WTC11 (cell line): ENCODE data around the gene PHKA1. TPM values are rescaled to one million over a fixed set of nuclear protein-coding genes. Genes with fewer than 3 reads are reported as not detected.

Experiments
- ATAC-seq: fragments of 200-7000 bp; cut with Tn5 transposase; 2 replicates; pipeline ENCODE4 v1.10.0; 2021; ENCODE audit warnings: mild to moderate bottlenecking, moderate library complexity
- CTCF ChIA-PET: fragments of 300-600 bp; sonication (Branson Sonifier 250); formaldehyde crosslinking; loops from one replicate; lab custom pipeline; 2021; ENCODE audit warnings: antibody characterized with exemption; lab: Charles Lee
- POLR2A ChIA-PET: fragments of 350-600 bp; sonication (Branson Sonifier 250); formaldehyde crosslinking; loops from one replicate; lab custom pipeline; 2021; ENCODE audit warnings: antibody characterized with exemption; lab: Charles Lee
- DNase-seq: peaks from one replicate; pipeline ENCODE4 v3.0.0; 2021; ENCODE audit warnings: low spot score
- H3K27ac Mint-ChIP-seq: 2 replicates; pipeline ENCODE4 v1.8.0; 2021; ENCODE audit warnings: mixed read lengths
- H3K27me3 Mint-ChIP-seq: 2 replicates; pipeline ENCODE4 v1.8.0; 2021; ENCODE audit warnings: low read depth, mild to moderate bottlenecking, moderate library complexity, mixed read lengths
- H3K36me3 Mint-ChIP-seq: 2 replicates; pipeline ENCODE4 v1.8.0; 2021; ENCODE audit warnings: mixed read lengths
- H3K4me1 Mint-ChIP-seq: 2 replicates; pipeline ENCODE4 v1.8.0; 2022; ENCODE audit warnings: mixed read lengths
- H3K4me3 Mint-ChIP-seq: 2 replicates; pipeline ENCODE4 v1.8.0; 2021; ENCODE audit warnings: mild to moderate bottlenecking, moderate library complexity, mixed read lengths
- H3K9me3 Mint-ChIP-seq: 2 replicates; pipeline ENCODE4 v1.8.0; 2021; ENCODE audit warnings: mixed read lengths
- CREB1 ChIP-seq: sonication (generic); formaldehyde crosslinking; IDR thresholded peaks from 2 replicates; pipeline ENCODE4 v1.8.0; 2023; ENCODE audit warnings: mild to moderate bottlenecking, missing genetic modification reagents
- ERG ChIP-seq: fragments of 250-450 bp; sonication (Bioruptor Pico); IDR thresholded peaks from 2 replicates; pipeline ENCODE4 v1.8.0; 2021; ENCODE audit warnings: mild to moderate bottlenecking
- ETV6 ChIP-seq: sonication (generic); formaldehyde crosslinking; IDR thresholded peaks from 2 replicates; pipeline ENCODE4 v1.8.1; 2022; ENCODE audit warnings: mild to moderate bottlenecking, missing genetic modification reagents
- IRF2 ChIP-seq: sonication (generic); formaldehyde crosslinking; IDR thresholded peaks from 2 replicates; pipeline ENCODE4 v1.8.0; 2022; ENCODE audit warnings: low read depth, missing genetic modification reagents, borderline replicate concordance
- JUN ChIP-seq: sonication (generic); formaldehyde crosslinking; IDR thresholded peaks from 2 replicates; pipeline ENCODE4 v1.8.0; 2023; ENCODE audit warnings: mild to moderate bottlenecking, missing genetic modification reagents
- MYBL2 ChIP-seq: sonication (generic); formaldehyde crosslinking; IDR thresholded peaks from 2 replicates; pipeline ENCODE4 v1.8.1; 2023; ENCODE audit warnings: mild to moderate bottlenecking, moderate library complexity, missing genetic modification reagents
- RORB ChIP-seq: fragments of 250-450 bp; sonication (Bioruptor Pico); IDR thresholded peaks from 2 replicates; pipeline ENCODE4 v1.9.0; 2021; ENCODE audit warnings: mild to moderate bottlenecking
- ZNF317 ChIP-seq: sonication (generic); formaldehyde crosslinking; IDR thresholded peaks from 2 replicates; pipeline ENCODE4 v1.8.1; 2023; ENCODE audit warnings: low read depth, mild to moderate bottlenecking, moderate library complexity, missing genetic modification reagents, borderline replicate concordance
- ZNF512 ChIP-seq: sonication (generic); formaldehyde crosslinking; IDR thresholded peaks from 2 replicates; pipeline ENCODE4 v1.8.1; 2022; ENCODE audit warnings: missing genetic modification reagents, borderline replicate concordance
- ZNF671 ChIP-seq: fragments of 250-450 bp; sonication (Bioruptor Pico); IDR thresholded peaks from 2 replicates; pipeline ENCODE4 v1.8.0; 2021; ENCODE audit warnings: mild to moderate bottlenecking
- ZSCAN18 ChIP-seq: fragments of 250-450 bp; sonication (Bioruptor Pico); IDR thresholded peaks from 2 replicates; pipeline ENCODE4 v2.1.2; 2022; ENCODE audit warnings: mild to moderate bottlenecking, moderate library complexity
- total RNA-seq: library from RNA; stranded (reverse); gene quantifications from 3 replicates; pipeline ENCODE4 v1.2.3, GENCODE V29; 2021
- TF ChIP-seq, protein P1 (sequence below): sonication (generic); formaldehyde crosslinking; IDR thresholded peaks from 2 replicates; pipeline ENCODE4 v1.8.1; 2022; ENCODE audit warnings: mild to moderate bottlenecking, missing genetic modification reagents, moderate library complexity, borderline replicate concordance
- TF ChIP-seq, protein P2 (sequence below): fragments of 250-450 bp; sonication (Bioruptor Pico); conservative IDR thresholded peaks from 2 replicates; pipeline ENCODE4 v1.9.0; 2021; ENCODE audit warnings: mild to moderate bottlenecking
- TF ChIP-seq, protein P3 (sequence below): sonication (generic); formaldehyde crosslinking; IDR thresholded peaks from 2 replicates; pipeline ENCODE4 v1.8.1; 2023; ENCODE audit warnings: mild to moderate bottlenecking, missing genetic modification reagents
- TF ChIP-seq, protein P4 (sequence below): sonication (generic); formaldehyde crosslinking; IDR thresholded peaks from 2 replicates; pipeline ENCODE4 v1.8.0; 2023; ENCODE audit warnings: missing genetic modification reagents
- TF ChIP-seq, protein P5 (sequence below): sonication (generic); formaldehyde crosslinking; IDR thresholded peaks from 2 replicates; pipeline ENCODE4 v1.8.1; 2023; ENCODE audit warnings: mild to moderate bottlenecking, missing genetic modification reagents, moderate library complexity
- TF ChIP-seq, protein P6 (sequence below): sonication (generic); formaldehyde crosslinking; IDR thresholded peaks from 2 replicates; pipeline ENCODE4 v1.8.1; 2022; ENCODE audit warnings: low read depth, mild to moderate bottlenecking, moderate library complexity, missing genetic modification reagents, borderline replicate concordance

Gene PHKA1
- total RNA-seq, 1 experiment from 2014 or later: 9.9 TPM

DNA sequence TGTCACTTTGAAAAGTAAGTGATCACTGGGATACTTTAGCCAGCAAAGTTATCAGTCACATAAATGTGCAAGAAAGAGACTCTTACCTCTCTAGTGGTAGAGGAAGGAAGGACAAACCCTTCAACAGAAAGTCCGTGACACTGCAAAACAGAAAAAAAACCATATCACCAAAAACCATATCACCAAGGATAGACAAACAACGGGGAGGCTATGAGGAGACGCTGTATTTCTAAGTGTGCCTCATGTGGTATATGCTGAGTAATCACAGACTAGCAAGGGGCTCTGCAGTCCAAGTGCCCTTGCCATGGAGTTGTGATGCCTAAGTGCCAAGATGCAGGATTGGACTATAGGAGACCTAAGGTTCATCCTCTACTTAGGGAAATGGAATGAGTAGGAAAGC is 129.9 kb downstream of the PHKA1 start (continued):
- TF ChIP-seq MYBL2 (CRISPR knock-in tag): no peak
- no peak for TF ChIP-seq ZNF512 (CRISPR knock-in tag)
- no peak for TF ChIP-seq ZNF317 (CRISPR knock-in tag)
- no peak for TF ChIP-seq ZSCAN18 (CRISPR knock-in tag)
- no peak for TF ChIP-seq ZNF671 (CRISPR knock-in tag)
- TF ChIP-seq IRF2 (CRISPR knock-in tag): no peak
- TF ChIP-seq ERG (CRISPR knock-in tag): no peak
- TF ChIP-seq RORB (CRISPR knock-in tag): no peak
- TF ChIP-seq, protein P1, sequence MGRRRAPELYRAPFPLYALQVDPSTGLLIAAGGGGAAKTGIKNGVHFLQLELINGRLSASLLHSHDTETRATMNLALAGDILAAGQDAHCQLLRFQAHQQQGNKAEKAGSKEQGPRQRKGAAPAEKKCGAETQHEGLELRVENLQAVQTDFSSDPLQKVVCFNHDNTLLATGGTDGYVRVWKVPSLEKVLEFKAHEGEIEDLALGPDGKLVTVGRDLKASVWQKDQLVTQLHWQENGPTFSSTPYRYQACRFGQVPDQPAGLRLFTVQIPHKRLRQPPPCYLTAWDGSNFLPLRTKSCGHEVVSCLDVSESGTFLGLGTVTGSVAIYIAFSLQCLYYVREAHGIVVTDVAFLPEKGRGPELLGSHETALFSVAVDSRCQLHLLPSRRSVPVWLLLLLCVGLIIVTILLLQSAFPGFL: no peak
- TF ChIP-seq, protein P2, sequence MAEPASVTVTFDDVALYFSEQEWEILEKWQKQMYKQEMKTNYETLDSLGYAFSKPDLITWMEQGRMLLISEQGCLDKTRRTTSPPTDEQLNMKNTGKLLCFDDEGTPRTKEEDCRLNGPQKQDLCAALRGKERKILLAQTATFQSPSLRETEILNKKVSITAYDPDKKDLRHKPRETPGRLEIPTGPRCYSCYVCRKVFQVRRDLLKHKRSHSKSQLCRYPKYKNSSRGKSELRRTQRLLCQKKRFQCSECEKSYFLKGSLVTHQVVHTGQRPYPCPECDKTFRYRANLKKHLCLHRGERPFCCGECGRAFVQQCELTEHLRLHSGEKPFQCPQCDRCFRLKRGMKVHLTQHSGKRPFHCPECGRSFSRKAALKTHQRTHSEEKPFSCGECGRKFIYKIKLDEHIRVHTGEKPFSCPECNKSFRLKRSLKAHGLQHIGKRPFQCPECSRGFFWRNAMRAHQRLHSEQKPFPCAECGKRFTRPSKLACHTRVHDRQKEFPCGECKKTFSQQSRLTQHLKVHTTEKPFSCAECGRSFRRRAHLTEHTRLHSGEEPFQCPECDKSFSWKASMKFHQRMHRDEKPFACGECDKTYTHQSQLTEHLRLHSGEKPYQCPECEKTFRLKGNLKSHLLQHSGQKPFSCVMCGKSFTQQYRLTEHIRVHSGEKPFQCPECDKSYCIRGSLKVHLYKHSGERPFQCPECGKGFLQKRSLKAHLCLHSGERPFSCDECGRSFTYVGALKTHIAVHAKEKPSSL (CRISPR knock-in tag): no peak
- TF ChIP-seq, protein P3, sequence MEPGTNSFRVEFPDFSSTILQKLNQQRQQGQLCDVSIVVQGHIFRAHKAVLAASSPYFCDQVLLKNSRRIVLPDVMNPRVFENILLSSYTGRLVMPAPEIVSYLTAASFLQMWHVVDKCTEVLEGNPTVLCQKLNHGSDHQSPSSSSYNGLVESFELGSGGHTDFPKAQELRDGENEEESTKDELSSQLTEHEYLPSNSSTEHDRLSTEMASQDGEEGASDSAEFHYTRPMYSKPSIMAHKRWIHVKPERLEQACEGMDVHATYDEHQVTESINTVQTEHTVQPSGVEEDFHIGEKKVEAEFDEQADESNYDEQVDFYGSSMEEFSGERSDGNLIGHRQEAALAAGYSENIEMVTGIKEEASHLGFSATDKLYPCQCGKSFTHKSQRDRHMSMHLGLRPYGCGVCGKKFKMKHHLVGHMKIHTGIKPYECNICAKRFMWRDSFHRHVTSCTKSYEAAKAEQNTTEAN: no peak

DNA sequence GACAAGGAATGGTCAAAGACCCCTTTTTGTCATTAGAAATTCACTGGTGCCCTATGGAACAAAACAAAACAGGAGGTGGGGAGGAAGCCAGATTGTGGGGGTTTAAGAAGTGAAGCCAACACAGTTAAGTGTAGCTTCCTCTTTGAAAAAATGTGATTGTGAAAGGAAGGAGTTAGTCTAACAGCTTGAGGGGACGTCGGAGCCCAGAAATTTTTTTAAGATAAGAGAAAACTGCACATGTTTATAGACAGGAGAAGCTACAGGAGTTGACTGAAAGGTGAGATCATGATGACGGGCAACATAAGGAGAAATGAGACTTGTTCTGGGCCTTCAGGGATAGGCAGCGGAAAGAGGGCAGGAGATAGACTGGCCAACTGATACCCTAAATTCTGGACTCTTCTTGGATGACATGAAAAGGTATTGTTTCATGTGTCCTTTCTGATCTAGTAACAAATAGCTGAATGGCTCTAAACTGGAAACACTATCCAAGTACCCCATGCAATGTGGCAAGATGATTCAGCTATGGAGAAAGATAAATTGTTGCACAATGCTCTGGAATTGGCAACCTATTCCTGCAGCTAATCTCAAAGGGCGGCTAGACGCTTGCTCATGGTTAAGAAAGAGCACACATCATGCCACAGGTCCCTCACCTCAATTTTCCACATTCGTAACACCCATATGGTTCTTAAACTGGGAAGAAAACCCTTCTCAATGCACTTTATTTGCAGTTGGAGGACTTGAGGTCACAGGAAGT is 137.8 kb downstream of the PHKA1 start:
- Mint-ChIP-seq H3K4me3 (no peak overlapping the region), H3K4me1 (peaks cover 3% of the 10 kb centered on the region; the same call in 1 of the 2 replicates), H3K36me3 (no peaks in the 10 kb centered on the region), H3K27me3 (peaks cover 12% of the 10 kb centered on the region), H3K9me3 (no peaks in the 10 kb centered on the region), H3K27ac (no peak overlapping the region)
- DNase-seq (no peak), ATAC-seq (no peak)
- ChIA-PET POLR2A (no interaction called here), CTCF (no interaction called here)
- TF ChIP-seq, protein P1: no peak
- TF ChIP-seq JUN (CRISPR knock-in tag) (no peak), ETV6 (CRISPR knock-in tag) (no peak), CREB1 (CRISPR knock-in tag) (no peak)
- TF ChIP-seq, protein P3: no peak
- TF ChIP-seq, protein P4, sequence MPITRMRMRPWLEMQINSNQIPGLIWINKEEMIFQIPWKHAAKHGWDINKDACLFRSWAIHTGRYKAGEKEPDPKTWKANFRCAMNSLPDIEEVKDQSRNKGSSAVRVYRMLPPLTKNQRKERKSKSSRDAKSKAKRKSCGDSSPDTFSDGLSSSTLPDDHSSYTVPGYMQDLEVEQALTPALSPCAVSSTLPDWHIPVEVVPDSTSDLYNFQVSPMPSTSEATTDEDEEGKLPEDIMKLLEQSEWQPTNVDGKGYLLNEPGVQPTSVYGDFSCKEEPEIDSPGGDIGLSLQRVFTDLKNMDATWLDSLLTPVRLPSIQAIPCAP: no peak
- TF ChIP-seq, protein P5, sequence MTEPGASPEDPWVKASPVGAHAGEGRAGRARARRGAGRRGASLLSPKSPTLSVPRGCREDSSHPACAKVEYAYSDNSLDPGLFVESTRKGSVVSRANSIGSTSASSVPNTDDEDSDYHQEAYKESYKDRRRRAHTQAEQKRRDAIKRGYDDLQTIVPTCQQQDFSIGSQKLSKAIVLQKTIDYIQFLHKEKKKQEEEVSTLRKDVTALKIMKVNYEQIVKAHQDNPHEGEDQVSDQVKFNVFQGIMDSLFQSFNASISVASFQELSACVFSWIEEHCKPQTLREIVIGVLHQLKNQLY (CRISPR knock-in tag): no peak
- TF ChIP-seq, protein P6, sequence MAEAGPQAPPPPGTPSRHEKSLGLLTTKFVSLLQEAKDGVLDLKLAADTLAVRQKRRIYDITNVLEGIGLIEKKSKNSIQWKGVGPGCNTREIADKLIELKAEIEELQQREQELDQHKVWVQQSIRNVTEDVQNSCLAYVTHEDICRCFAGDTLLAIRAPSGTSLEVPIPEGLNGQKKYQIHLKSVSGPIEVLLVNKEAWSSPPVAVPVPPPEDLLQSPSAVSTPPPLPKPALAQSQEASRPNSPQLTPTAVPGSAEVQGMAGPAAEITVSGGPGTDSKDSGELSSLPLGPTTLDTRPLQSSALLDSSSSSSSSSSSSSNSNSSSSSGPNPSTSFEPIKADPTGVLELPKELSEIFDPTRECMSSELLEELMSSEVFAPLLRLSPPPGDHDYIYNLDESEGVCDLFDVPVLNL (CRISPR knock-in tag): no peak
